Kidney tubule cell (primary cell): ENCODE results near the gene POU5F1.
"Not testable (repeated sequence)": the region's sequence is repeated elsewhere in the genome, so short reads cannot be mapped to it uniquely, and the experiment has no call there.

ENCODE experiments used
- DNase-seq: peaks from one replicate; pipeline ENCODE4 v3.0.0-alpha.2; 2018; ENCODE audit warnings: low spot score

Gene POU5F1

GRCh38 chr6:31170600-31170881 is at the start of gene POU5F1:
TSS of gene POU5F1 (minus strand) at chr6:31170682. CDS start at chr6:31170620, 62 bp downstream.
- no peak for DNase-seq

GRCh38 chr6:31216208-31216898 is 45.9 kb upstream of the POU5F1 start:
- peak; percentile 45 for DNase-seq

- not testable (repeated sequence) for DNase-seq
These were observed 44.7 kb upstream of the POU5F1 start for GRCh38 chr6:31215216-31215615.

- DNase-seq = no peak
These were observed 44.0 kb upstream of the POU5F1 start for GRCh38 chr6:31214516-31214915.

- no peak for DNase-seq
These were observed 40.5 kb upstream of the POU5F1 start for GRCh38 chr6:31210741-31211532.

- DNase-seq = no peak
These were observed 39.6 kb upstream of the POU5F1 start for GRCh38 chr6:31210123-31210522.

GRCh38 chr6:31209137-31209536 is 38.7 kb upstream of the POU5F1 start:
- DNase-seq = no peak

- no peak for DNase-seq
These were observed 38.0 kb upstream of the POU5F1 start for GRCh38 chr6:31208506-31208905.

- DNase-seq = no peak
These were observed 35.2 kb upstream of the POU5F1 start for GRCh38 chr6:31205638-31206037.

GRCh38 chr6:31204751-31205145 is 34.3 kb upstream of the POU5F1 start:
- peak; percentile 56 for DNase-seq

GRCh38 chr6:31203345-31203979 is 33.0 kb upstream of the POU5F1 start:
- DNase-seq = peak; percentile 93

GRCh38 chr6:31202259-31203166 is 32.0 kb upstream of the POU5F1 start:
- DNase-seq = peak; percentile 79

GRCh38 chr6:31199105-31199452 is 28.6 kb upstream of the POU5F1 start:
- DNase-seq = not testable (repeated sequence)

GRCh38 chr6:31197559-31198305 is 27.2 kb upstream of the POU5F1 start:
- peak; percentile 91 for DNase-seq

- not testable (repeated sequence) for DNase-seq
These were observed 26.0 kb upstream of the POU5F1 start for GRCh38 chr6:31196251-31197022.

- not testable (repeated sequence) for DNase-seq
These were observed 25.0 kb upstream of the POU5F1 start for GRCh38 chr6:31195308-31195979.

- no peak for DNase-seq
These were observed 23.8 kb upstream of the POU5F1 start for GRCh38 chr6:31194061-31194834.

- no peak for DNase-seq
These were observed 22.7 kb upstream of the POU5F1 start for GRCh38 chr6:31193206-31193605.

- DNase-seq = peak; percentile 83
These were observed 22.1 kb upstream of the POU5F1 start for GRCh38 chr6:31192431-31193105.
